Gastrocnemius medialis (tissue), 4 donors: ENCODE measurements around the gene LPIN1.

Source experiments
- POLR2A ChIP-seq, 2 donors: fragments of 450-650 bp; IDR thresholded peaks; one replicate each; pipeline ENCODE4 v1.6.1; 2017; ENCODE audit warnings: antibody characterized with exemption in 2 of 2, mild to moderate bottlenecking in 2 of 2, moderate library complexity in 2 of 2
- TF ChIP-seq, protein P1 (sequence below), 5 experiments: fragments of 450-650 bp in 3 of 5; fragments of 200-600 bp in 2 of 5; sonication (generic) in 2 of 5; IDR thresholded peaks in 4 of 5; conservative IDR thresholded peaks in 1 of 5; 1 replicate in 4 of 5; 2 replicates in 1 of 5; pipeline ENCODE4 v1.5.1; 2016 to 2019; ENCODE audit warnings: antibody characterized with exemption in 5 of 5, mild to moderate bottlenecking in 3 of 5, moderate library complexity in 3 of 5

DNA sequence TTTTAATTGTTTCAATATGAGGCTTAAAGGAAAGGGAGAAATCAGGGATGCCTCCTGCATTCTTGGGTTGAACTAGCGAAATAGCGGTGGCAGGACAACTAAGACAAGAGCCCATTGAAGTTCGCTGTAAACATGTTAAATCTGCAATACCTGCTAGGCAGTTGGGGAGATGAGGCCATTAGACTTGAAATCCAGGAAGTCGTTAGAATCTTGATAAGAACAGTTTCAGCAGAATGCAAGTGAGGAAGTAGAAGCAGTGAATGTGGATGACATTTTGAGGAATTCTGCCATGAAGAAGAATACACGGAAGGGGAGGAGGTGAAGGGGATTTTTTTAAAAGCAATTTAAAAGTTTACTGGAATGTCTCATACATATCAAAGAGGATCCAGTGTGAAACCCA, 109.7 kb downstream of the LPIN1 start:
- no peak for TF ChIP-seq POLR2A (IDR thresholded peaks at IDR 0.05)
- TF ChIP-seq, protein P1, sequence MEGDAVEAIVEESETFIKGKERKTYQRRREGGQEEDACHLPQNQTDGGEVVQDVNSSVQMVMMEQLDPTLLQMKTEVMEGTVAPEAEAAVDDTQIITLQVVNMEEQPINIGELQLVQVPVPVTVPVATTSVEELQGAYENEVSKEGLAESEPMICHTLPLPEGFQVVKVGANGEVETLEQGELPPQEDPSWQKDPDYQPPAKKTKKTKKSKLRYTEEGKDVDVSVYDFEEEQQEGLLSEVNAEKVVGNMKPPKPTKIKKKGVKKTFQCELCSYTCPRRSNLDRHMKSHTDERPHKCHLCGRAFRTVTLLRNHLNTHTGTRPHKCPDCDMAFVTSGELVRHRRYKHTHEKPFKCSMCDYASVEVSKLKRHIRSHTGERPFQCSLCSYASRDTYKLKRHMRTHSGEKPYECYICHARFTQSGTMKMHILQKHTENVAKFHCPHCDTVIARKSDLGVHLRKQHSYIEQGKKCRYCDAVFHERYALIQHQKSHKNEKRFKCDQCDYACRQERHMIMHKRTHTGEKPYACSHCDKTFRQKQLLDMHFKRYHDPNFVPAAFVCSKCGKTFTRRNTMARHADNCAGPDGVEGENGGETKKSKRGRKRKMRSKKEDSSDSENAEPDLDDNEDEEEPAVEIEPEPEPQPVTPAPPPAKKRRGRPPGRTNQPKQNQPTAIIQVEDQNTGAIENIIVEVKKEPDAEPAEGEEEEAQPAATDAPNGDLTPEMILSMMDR (IDR thresholded peaks at IDR 0.05 in 4 of 5, conservative IDR thresholded peaks at IDR 0.05 in 1 of 5), result no peak
